Measurements from ENCODE around the gene ADGRG6. TPM values are rescaled to one million over a fixed set of nuclear protein-coding genes. Genes with fewer than 3 reads are reported as not detected.

ADGRG6 gene
- total and polyA plus RNA-seq, 4 donors, result 5.9 to 42.2 (median 19.2) TPM

DNA sequence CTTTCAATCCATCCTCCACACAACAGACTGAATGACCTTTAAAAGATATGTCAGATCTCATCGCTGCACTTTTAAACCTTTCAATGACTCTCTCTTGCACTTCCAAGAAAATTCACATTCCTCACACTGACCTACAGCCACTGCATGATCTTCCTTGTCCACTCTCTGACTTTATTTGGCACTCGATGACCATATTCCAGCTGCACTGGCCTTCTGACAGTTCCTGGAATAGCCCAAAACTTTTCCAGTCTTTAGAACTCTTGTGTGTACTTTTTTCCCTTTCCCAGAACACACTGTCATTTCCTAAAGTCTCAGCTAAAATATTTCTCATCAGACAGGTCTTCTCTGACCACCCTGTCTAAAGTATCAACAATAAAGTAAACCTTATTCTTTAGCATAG lies 174.6 kb downstream of the ADGRG6 start:
- WGBS (ENCODE audit: insufficient coverage), result 100% methylated on average over 2 of the region's 2 CpGs
- H3K4me1 ChIP-seq (ENCODE audit: control insufficient read depth, insufficient read depth, low read length), result peaks cover 4% of the 10 kb centered on the region
- H3K9me3 ChIP-seq (ENCODE audit: control insufficient read depth, insufficient read depth, low read length), result no peaks in the 10 kb centered on the region
- no peak overlapping the region for H3K4me3 ChIP-seq (ENCODE audit: low read depth, low read length)
- H3K27ac ChIP-seq (ENCODE audit: low read depth, low read length), result no peak overlapping the region
- DNase-seq (ENCODE audit: low read depth in 4 of 6, low spot score in 6 of 6), result no peak
- no peaks in the 10 kb centered on the region for H3K27me3 ChIP-seq (ENCODE audit: control insufficient read depth, insufficient read depth, low read length)
- H3K36me3 ChIP-seq (ENCODE audit: control insufficient read depth, insufficient read depth, low read length), result no peaks in the 10 kb centered on the region

DNA sequence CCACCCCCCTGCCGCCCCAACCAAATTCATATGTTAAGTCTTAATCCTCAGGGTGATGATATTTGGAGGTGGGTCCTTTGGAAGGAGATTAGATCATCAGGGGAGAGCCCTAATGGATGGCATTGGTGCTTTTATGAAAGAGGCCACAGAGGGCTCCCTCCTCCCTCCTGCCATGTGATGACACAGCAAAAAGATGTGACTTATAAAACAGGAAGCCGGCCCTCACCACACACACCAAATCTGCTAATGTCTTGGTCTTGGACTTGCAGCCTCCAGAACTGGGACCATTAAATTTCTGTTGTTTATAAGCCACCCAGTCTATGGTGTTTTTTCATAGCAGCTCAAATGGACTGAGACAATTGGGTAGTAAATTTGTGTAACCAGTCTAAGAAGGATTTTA lies 176.3 kb downstream of the ADGRG6 start:
- Histone ChIP-seq H3K27me3 (ENCODE audit: control insufficient read depth, insufficient read depth, low read length) (no peaks in the 10 kb centered on the region), H3K4me1 (ENCODE audit: control insufficient read depth, insufficient read depth, low read length) (peaks cover 4% of the 10 kb centered on the region)
- no peak for DNase-seq (ENCODE audit: low read depth in 4 of 6, low spot score in 6 of 6)

DNA sequence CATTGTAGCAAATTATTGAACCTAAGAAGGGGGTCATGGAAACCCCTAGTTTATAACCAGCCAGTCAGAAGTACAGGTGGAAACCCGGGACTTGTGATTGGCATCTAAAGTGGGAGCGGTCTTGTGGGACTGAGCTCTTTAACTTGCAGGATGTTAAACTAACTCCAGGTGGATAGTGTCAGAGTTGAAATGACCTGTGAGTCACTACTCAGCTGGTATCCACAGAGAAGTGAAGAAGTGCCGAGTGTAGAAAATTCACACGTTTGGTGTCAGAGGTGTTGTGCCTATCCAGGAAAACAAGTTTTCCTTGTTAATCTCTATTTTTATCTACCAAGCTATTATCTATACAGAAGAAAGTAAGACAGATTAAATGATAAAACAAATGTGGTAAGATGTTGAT lies 179.7 kb downstream of the ADGRG6 start:
- WGBS (ENCODE audit: insufficient coverage), result 100% methylated on average over 2 of the region's 4 CpGs
- no peaks in the 10 kb centered on the region for H3K4me1 ChIP-seq (ENCODE audit: control insufficient read depth, insufficient read depth, low read length)
- H3K4me3 ChIP-seq (ENCODE audit: low read depth, low read length), result no peak overlapping the region
- H3K36me3 ChIP-seq (ENCODE audit: control insufficient read depth, insufficient read depth, low read length), result no peaks in the 10 kb centered on the region
- H3K27me3 ChIP-seq (ENCODE audit: control insufficient read depth, insufficient read depth, low read length), result no peaks in the 10 kb centered on the region
- DNase-seq (ENCODE audit: low read depth in 4 of 6, low spot score in 6 of 6), result no peak
- H3K9me3 ChIP-seq (ENCODE audit: control insufficient read depth, insufficient read depth, low read length), result no peaks in the 10 kb centered on the region
- no peak overlapping the region for H3K27ac ChIP-seq (ENCODE audit: low read depth, low read length)

More for the DNA sequence above, 176.3 kb downstream of the ADGRG6 start:
- WGBS (ENCODE audit: insufficient coverage), result no CpG with 5 or more reads among the region's 2 CpGs
- Histone ChIP-seq H3K27ac (ENCODE audit: low read depth, low read length) (no peak overlapping the region), H3K9me3 (ENCODE audit: control insufficient read depth, insufficient read depth, low read length) (no peaks in the 10 kb centered on the region), H3K4me3 (ENCODE audit: low read depth, low read length) (no peak overlapping the region), H3K36me3 (ENCODE audit: control insufficient read depth, insufficient read depth, low read length) (no peaks in the 10 kb centered on the region)

DNA sequence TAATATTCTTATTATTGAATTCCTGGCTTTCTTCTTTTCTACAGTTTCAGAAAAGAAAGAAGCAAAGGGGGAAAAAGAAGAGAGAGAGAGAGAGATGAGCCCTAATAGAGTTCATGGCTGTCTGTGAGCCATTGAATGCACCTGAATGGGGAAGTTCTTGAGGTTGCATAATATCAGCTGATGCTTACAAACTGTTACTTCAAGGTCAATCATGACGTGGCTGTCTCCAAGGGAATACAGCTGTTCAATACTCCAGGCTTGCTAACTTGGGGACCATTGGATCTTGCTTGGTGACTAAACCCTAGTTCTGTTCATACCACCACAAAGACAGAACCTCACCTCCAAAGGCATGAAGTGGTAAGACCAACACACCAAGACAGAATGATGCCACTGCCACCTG lies 180.4 kb downstream of the ADGRG6 start:
- Histone ChIP-seq H3K4me3 (ENCODE audit: low read depth, low read length) (no peak overlapping the region), H3K9me3 (ENCODE audit: control insufficient read depth, insufficient read depth, low read length) (no peaks in the 10 kb centered on the region), H3K27ac (ENCODE audit: low read depth, low read length) (no peak overlapping the region), H3K36me3 (ENCODE audit: control insufficient read depth, insufficient read depth, low read length) (no peaks in the 10 kb centered on the region), H3K27me3 (ENCODE audit: control insufficient read depth, insufficient read depth, low read length) (no peaks in the 10 kb centered on the region), H3K4me1 (ENCODE audit: control insufficient read depth, insufficient read depth, low read length) (no peaks in the 10 kb centered on the region)
- no peak for DNase-seq (ENCODE audit: low read depth in 4 of 6, low spot score in 6 of 6)
- no CpG with 5 or more reads among the region's 1 CpG for WGBS (ENCODE audit: insufficient coverage)

DNA sequence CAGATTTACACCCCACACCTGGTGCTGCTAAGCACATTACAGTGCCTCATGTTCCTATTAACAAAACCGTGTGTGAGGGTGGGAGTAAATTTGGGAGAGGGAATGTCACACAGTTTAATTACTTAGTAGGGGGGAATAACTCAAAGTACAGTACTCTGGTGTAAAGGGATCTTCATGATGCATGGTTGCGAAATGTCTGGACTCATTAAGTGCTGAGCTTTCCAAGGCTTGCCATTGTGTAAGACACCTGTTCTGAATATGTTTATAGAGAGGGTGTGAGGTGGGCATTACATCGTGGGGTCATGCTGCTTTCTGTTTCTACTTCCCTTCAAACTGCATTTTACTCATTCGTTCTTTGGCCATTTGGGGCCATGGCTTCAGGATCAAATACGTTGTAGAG lies 181.2 kb downstream of the ADGRG6 start:
- H3K9me3 ChIP-seq (ENCODE audit: control insufficient read depth, insufficient read depth, low read length), result no peaks in the 10 kb centered on the region
- no peaks in the 10 kb centered on the region for H3K27me3 ChIP-seq (ENCODE audit: control insufficient read depth, insufficient read depth, low read length)
- DNase-seq (ENCODE audit: low read depth in 4 of 6, low spot score in 6 of 6), result no peak
- 100% methylated on average over 1 of the region's 5 CpGs for WGBS (ENCODE audit: insufficient coverage)
- H3K27ac ChIP-seq (ENCODE audit: low read depth, low read length), result no peak overlapping the region
- no peaks in the 10 kb centered on the region for H3K4me1 ChIP-seq (ENCODE audit: control insufficient read depth, insufficient read depth, low read length)
- no peak overlapping the region for H3K4me3 ChIP-seq (ENCODE audit: low read depth, low read length)
- no peaks in the 10 kb centered on the region for H3K36me3 ChIP-seq (ENCODE audit: control insufficient read depth, insufficient read depth, low read length)

DNA sequence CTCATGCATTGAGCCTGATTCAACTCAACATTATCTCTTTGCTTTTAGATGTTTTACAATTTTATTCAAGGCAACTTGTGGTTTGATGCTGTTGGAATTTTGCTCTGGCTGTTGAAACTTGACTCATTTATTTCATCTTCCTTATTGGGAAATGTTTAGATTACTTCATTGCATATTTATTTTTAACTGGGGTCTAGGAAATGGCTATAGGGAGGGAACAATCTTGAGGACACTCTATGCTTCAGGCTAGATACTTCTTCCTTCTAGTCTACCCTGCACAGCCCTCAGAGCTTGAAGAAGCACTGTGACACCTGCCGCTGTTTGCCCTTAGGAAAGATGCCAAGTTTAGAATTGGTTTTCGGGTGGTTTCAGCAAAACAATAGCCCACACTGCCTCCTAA lies 183.4 kb downstream of the ADGRG6 start:
- H3K4me1 ChIP-seq (ENCODE audit: control insufficient read depth, insufficient read depth, low read length), result no peaks in the 10 kb centered on the region
- no peak overlapping the region for H3K27ac ChIP-seq (ENCODE audit: low read depth, low read length)
- WGBS (ENCODE audit: insufficient coverage), result no CpG with 5 or more reads among the region's 2 CpGs
- H3K36me3 ChIP-seq (ENCODE audit: control insufficient read depth, insufficient read depth, low read length), result no peaks in the 10 kb centered on the region
- H3K27me3 ChIP-seq (ENCODE audit: control insufficient read depth, insufficient read depth, low read length), result no peaks in the 10 kb centered on the region
- H3K9me3 ChIP-seq (ENCODE audit: control insufficient read depth, insufficient read depth, low read length), result no peaks in the 10 kb centered on the region
- DNase-seq (ENCODE audit: low read depth in 4 of 6, low spot score in 6 of 6), result no peak
- H3K4me3 ChIP-seq (ENCODE audit: low read depth, low read length), result no peak overlapping the region

DNA sequence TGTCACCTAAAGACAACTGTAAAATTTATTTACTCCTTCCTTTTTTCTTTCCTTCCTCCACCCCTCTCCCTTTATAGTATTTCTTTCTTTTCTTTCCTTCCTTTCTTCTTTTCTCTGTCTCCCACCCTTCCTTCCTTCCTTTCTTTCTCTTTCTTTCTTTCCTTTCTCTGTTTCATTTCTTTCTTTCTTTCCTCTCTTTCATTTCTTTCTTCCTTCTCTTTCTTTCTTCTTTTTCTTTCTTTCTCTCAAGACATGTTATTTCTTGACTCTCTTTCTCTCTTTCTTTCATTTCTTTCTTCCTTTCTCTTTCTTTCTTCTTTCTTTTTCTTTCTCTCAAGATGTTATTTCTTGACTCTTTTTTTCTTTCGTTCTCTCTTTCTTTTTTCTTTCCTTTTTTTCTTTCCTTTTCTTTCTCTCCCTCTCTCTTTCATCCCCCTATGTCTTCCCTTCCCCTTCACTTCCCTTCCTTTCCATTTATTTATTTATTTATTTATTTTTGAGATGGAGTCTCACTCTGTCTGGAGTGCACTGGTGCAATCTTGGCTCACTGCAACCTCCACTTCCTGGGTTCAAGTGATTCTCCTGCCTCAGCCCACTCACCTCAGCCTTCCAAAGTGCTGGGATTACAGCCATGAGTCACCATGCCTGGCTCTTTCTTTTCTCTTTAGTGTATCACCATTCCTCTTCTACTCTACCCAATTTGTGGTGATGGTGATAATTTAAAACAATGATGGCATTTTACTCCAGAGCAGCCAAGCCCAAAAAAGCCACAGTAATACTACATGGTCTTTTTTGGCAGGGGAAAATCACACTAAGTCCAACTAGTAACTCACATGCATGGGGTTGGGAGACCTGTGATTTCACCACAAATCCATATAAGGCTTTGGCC lies 188.2 kb downstream of the ADGRG6 start:
- no peaks in the 10 kb centered on the region for H3K27me3 ChIP-seq (ENCODE audit: control insufficient read depth, insufficient read depth, low read length)
- WGBS (ENCODE audit: insufficient coverage), result no CpG with 5 or more reads among the region's 1 CpG
- DNase-seq (ENCODE audit: low read depth in 4 of 6, low spot score in 6 of 6), result no peak
- no peaks in the 10 kb centered on the region for H3K36me3 ChIP-seq (ENCODE audit: control insufficient read depth, insufficient read depth, low read length)
- H3K4me3 ChIP-seq (ENCODE audit: low read depth, low read length), result no peak overlapping the region
- H3K9me3 ChIP-seq (ENCODE audit: control insufficient read depth, insufficient read depth, low read length), result no peaks in the 10 kb centered on the region
- no peaks in the 10 kb centered on the region for H3K4me1 ChIP-seq (ENCODE audit: control insufficient read depth, insufficient read depth, low read length)
- H3K27ac ChIP-seq (ENCODE audit: low read depth, low read length), result no peak overlapping the region

Other genes with a start within 250 kb of the ADGRG6 start
- gene GJE1, start 169.1 kb upstream of the ADGRG6 start, total RNA-seq, result not detected
- not detected for gene GJE1, start 169.1 kb upstream of the ADGRG6 start, polyA plus RNA-seq (ENCODE audit: insufficient read length in 2 of 2)
- 1 to 10 TPM; 1.5 to 5.6 TPM for gene NMBR, start 154.9 kb upstream of the ADGRG6 start, total RNA-seq
- 1 to 10 TPM; 4.1 to 5.8 TPM for gene NMBR, start 154.9 kb upstream of the ADGRG6 start, polyA plus RNA-seq (ENCODE audit: insufficient read length in 2 of 2)
- gene VTA1, start 154.7 kb upstream of the ADGRG6 start, total RNA-seq, result 10 to 100 TPM; 59.8 to 91.3 TPM
- gene VTA1, start 154.7 kb upstream of the ADGRG6 start, polyA plus RNA-seq (ENCODE audit: insufficient read length in 2 of 2), result 100 to 1,000 TPM in 1 of 2 donors, 10 to 100 TPM in 1; 85.5 to 102 TPM

All from spinal cord (tissue), 10 donors.